ENCODE data around the gene ETV3. TPM values are rescaled to one million over a fixed set of nuclear protein-coding genes. Genes with fewer than 3 reads are reported as not detected.
A peak's percentile ranks its signal among the peaks of the same experiment; 100 is the strongest.

The ETV3 gene
- total RNA-seq, 1 experiment from 2014 or later: 21.2 TPM

DNA sequence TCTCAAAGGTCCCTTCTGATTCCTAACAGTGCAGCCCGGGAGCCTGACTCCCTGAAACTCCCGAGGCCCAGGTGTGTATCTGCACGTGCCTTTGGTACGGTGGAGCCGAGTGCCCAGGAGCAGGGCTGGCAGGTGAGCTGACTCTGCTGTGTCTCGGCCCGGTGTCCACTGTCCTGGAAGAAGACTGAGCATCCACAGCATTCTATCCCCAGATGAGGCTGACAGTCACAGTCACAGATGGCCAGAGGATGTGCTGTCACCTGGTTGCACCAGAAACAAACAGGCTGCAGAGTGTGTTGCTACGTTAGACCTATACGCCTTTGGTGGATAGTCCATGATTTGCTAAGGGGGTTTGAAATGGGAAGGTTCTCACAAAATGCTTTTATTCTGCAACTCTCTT, 48.4 kb downstream of the ETV3 start:
- ChIA-PET CTCF (interaction anchor here (0.6 to 2.5 kb wide), 28 partner anchors 9 to 1031 kb away, joined by 3 to 140 read pairs (median 4); partner anchors contain the start of gene ETV3L), RAD21 (ENCODE audit: low non-redundant PET in 1 of 2, low total read pairs in 2 of 2, uncharacterized antibody in 2 of 2, unreplicated experiment in 2 of 2) (interaction anchor here (0.8 to 2.0 kb wide), 5 partner anchors 16 to 66 kb away, joined by 3 to 30 read pairs (median 6); no protein-coding TSS in a partner anchor), POLR2A (interaction anchor here (0.7 to 1.7 kb wide), 2 partner anchors 28 to 66 kb away, joined by 3 to 8 read pairs; no protein-coding TSS in a partner anchor)
- H3K4me2 ChIP-seq (ENCODE audit: low read length): no peak overlapping the region
- DNase-seq (ENCODE audit: low read depth, low spot score) (no peak), ATAC-seq (peak; percentile 55)
- H3K9me3 ChIP-seq (ENCODE audit: control insufficient read depth in 1 of 2, insufficient read depth in 1 of 2, low read depth in 1 of 2, low read length in 2 of 2): no peaks in the 10 kb centered on the region
- H3K36me3 ChIP-seq (ENCODE audit: control insufficient read depth in 1 of 2, insufficient read depth in 2 of 2, low read length in 2 of 2): no peaks in the 10 kb centered on the region
- no peaks in the 10 kb centered on the region for H3K27me3 ChIP-seq (ENCODE audit: insufficient read depth, low read length)
- H4K20me1 ChIP-seq (ENCODE audit: insufficient read depth): no peaks in the 10 kb centered on the region
- no peaks in the 10 kb centered on the region for H3K9me2 ChIP-seq (ENCODE audit: insufficient read depth)
- H3K9ac ChIP-seq (ENCODE audit: low read length): no peak overlapping the region
- 0 out of 4 replicates have a peak, but pooled peaks cover 0 to 2% of the 10 kb centered on the region in 2 experiments for H3K4me1 ChIP-seq (ENCODE audit: control insufficient read depth in 1 of 2, insufficient read depth in 2 of 2, low read length in 2 of 2)
- peak overlapping the region; percentile 55 for H2AFZ ChIP-seq (ENCODE audit: low read depth, low read length, poor library complexity, severe bottlenecking)
- H3K79me2 ChIP-seq (ENCODE audit: insufficient read depth, low read length): no peaks in the 10 kb centered on the region
- TF ChIP-seq CBX3 (IDR thresholded peaks at IDR 0.05; ENCODE audit: low read depth): no peak
- no peak for TF ChIP-seq ATF3 (IDR thresholded peaks at IDR 0.05)
- TF ChIP-seq RAD21 (IDR thresholded peaks at IDR 0.05; ENCODE audit: low read depth): no peak
- no peak for TF ChIP-seq EZH2phosphoT487 (IDR thresholded peaks at IDR 0.05; ENCODE audit: borderline replicate concordance)
- no peak for TF ChIP-seq EZH2 (IDR thresholded peaks at IDR 0.05)
- intact Hi-C loops (cut with micrococcal nuclease): loop anchor here (1.0 to 10.0 kb wide), 3 partner anchors 48 to 395 kb away; partner anchors contain the start of gene ETV3
- no peak overlapping the region for H3K4me3 ChIP-seq (replicated peaks in 1 of 2; ENCODE audit: low read depth in 1 of 2, low read length in 2 of 2)
- H3K27ac ChIP-seq (ENCODE audit: low read depth, low read length): no peak overlapping the region
- no TSS peak for BruUV-seq (replicated peaks)

DNA sequence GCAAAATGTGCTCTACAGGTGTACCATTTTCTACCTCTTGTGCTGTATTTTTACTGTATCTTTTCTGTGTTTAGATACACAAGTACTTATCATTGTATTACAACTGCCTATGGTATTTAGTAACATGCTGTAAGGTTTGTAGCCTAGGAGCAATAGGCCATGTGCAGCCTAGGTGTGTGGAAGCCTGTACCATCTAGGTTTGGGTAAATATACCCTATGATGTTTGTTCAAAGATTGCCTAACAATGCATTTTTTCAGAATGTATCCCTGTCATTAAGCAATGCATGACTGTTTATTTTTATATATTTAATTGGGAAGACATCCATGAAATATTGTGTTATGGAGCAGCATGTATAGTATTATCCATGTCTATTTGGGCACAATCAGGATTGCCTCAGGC, 49.6 kb downstream of the ETV3 start:
- no peak overlapping the region for H3K9ac ChIP-seq (ENCODE audit: low read length)
- H3K4me2 ChIP-seq (ENCODE audit: low read length): no peak overlapping the region
- H3K4me1 ChIP-seq (ENCODE audit: control insufficient read depth in 1 of 2, insufficient read depth in 2 of 2, low read length in 2 of 2): 0 out of 4 replicates have a peak, but pooled peaks cover 0 to 2% of the 10 kb centered on the region in 2 experiments
- H3K9me3 ChIP-seq (ENCODE audit: control insufficient read depth in 1 of 2, insufficient read depth in 1 of 2, low read depth in 1 of 2, low read length in 2 of 2): no peaks in the 10 kb centered on the region
- TF ChIP-seq CBX3 (IDR thresholded peaks at IDR 0.05; ENCODE audit: low read depth) (no peak), ATF3 (IDR thresholded peaks at IDR 0.05) (no peak), EZH2phosphoT487 (IDR thresholded peaks at IDR 0.05; ENCODE audit: borderline replicate concordance) (no peak)
- ChIA-PET CTCF (interaction anchor here (1.1 to 2.6 kb wide), 3 partner anchors 15 to 161 kb away, joined by 3 to 28 read pairs (median 10); no protein-coding TSS in a partner anchor), RAD21 (ENCODE audit: low non-redundant PET in 1 of 2, low total read pairs in 2 of 2, uncharacterized antibody in 2 of 2, unreplicated experiment in 2 of 2) (no interaction called here), POLR2A (no interaction called here)
- DNase-seq (ENCODE audit: low read depth, low spot score) (no peak), ATAC-seq (no peak)
- H3K4me3 ChIP-seq (replicated peaks in 1 of 2; ENCODE audit: low read depth in 1 of 2, low read length in 2 of 2): no peak overlapping the region
- no peaks in the 10 kb centered on the region for H3K36me3 ChIP-seq (ENCODE audit: control insufficient read depth in 1 of 2, insufficient read depth in 2 of 2, low read length in 2 of 2)
- H4K20me1 ChIP-seq (ENCODE audit: insufficient read depth): no peaks in the 10 kb centered on the region
- H3K27ac ChIP-seq (ENCODE audit: low read depth, low read length): no peak overlapping the region
- H3K79me2 ChIP-seq (ENCODE audit: insufficient read depth, low read length): no peaks in the 10 kb centered on the region
- intact Hi-C loops (cut with micrococcal nuclease): loop anchor here (10.0 kb wide), 1 partner anchor 396 kb away; no protein-coding TSS in a partner anchor
- H2AFZ ChIP-seq (ENCODE audit: low read depth, low read length, poor library complexity, severe bottlenecking): no peak overlapping the region
- H3K9me2 ChIP-seq (ENCODE audit: insufficient read depth): no peaks in the 10 kb centered on the region
- BruUV-seq (replicated peaks): no TSS peak
- no peaks in the 10 kb centered on the region for H3K27me3 ChIP-seq (ENCODE audit: insufficient read depth, low read length)
